Measurements from ENCODE around the gene PGM5. TPM values are rescaled to one million over a fixed set of nuclear protein-coding genes. Genes with fewer than 3 reads are reported as not detected.
A peak's percentile ranks its signal among the peaks of the same experiment; 100 is the strongest.
"Not testable (repeated sequence)": the region's sequence is repeated elsewhere in the genome, so short reads cannot be mapped to it uniquely, and the experiment has no call there.

PGM5 gene
- polyA plus RNA-seq, 3 donors from 2014 or later, result 1.2 TPM; not detected in 2

DNA sequence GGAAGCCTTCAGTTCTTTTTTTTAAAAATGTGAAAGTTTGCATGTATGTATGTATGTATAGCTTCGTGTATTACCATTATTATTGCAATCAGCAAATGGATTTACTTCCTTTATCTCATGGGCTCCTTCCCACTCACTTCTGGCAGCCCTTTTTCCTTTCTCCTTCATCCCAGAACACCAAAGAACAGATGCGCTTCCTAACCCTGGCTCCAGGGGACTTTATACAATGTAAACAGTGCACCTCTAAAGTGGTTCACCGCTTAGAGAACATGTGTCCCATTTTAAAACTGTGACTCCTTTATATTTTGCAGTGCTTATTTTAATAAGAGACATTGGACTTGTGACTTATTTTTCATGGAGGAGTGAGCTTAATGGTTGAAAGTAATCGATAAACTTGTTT, 13.2 kb upstream of the PGM5 start:
- H3K9me3 Mint-ChIP-seq; DNase-seq; H3K36me3 Mint-ChIP-seq; H3K27me3 Mint-ChIP-seq (ENCODE audit: low read depth in 3 of 3); H3K4me1 Mint-ChIP-seq; H3K4me3 Mint-ChIP-seq; H3K27ac Mint-ChIP-seq: not testable (repeated sequence)

DNA sequence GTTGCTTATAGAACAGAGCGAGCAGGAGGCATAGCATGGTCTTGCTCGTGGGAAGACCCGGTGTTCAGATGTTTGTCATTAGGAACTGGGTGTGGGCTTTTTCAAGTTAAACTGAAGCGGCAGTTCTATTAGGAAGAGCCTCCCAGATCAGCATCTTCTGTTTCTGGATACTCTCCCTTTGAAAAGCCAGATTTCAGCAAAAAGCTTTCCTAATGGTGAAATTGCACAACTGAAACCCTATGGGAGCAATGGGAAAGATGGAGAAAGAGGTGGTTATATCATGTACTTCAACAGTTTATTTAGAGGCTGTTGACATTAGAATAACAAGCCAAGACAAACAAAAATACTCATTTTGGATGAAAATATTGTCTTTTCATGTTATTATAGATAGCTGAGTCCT, 12.4 kb upstream of the PGM5 start:
- not testable (repeated sequence) for H3K4me1 Mint-ChIP-seq; H3K36me3 Mint-ChIP-seq; H3K4me3 Mint-ChIP-seq; H3K27ac Mint-ChIP-seq; DNase-seq; H3K9me3 Mint-ChIP-seq; H3K27me3 Mint-ChIP-seq (ENCODE audit: low read depth in 3 of 3)

DNA sequence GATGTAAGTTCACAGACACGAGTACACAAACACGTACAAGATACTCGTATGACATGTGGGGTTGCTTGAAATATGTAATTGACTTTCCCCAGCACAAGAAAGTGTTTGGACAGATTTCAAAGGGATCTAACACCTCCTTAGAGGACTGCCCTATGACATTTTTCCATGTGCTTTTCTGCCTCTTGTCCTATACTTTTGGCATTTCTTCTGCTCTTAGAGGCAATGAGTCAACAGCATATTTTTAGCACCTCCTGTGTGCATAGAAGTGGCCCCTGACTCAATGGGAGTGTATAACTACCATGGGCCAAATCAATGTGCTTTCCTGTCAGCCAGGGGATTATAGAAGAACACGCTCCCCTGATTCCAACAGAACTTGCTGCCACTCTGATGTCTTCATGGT, 4.7 kb upstream of the PGM5 start:
- DNase-seq; H3K27me3 Mint-ChIP-seq (ENCODE audit: low read depth in 3 of 3); H3K9me3 Mint-ChIP-seq; H3K4me3 Mint-ChIP-seq; H3K36me3 Mint-ChIP-seq; H3K4me1 Mint-ChIP-seq; H3K27ac Mint-ChIP-seq: not testable (repeated sequence)

DNA sequence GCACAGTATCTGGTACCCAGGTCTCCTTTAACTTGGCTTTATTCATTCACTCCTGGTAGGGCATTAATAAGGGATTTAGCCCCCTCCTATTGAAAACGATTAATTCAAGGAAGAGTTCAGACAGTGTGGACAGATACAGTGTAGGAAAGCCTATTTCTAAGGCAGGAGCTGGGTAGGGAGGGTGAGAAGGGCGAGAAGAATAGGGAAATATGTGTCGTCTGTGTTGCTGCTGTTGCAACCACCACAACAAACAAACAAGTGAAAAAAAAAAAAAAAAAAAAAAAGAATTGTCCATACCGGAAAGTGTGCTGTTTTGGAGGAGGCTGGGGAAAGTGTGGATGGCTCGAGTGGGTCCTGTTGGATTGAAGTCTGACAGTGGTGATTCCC, 425 bp upstream of the PGM5 start:
- not testable (repeated sequence) for H3K4me1 Mint-ChIP-seq; H3K36me3 Mint-ChIP-seq; H3K27me3 Mint-ChIP-seq (ENCODE audit: low read depth in 3 of 3); H3K27ac Mint-ChIP-seq; H3K9me3 Mint-ChIP-seq; DNase-seq
- H3K4me3 Mint-ChIP-seq, result peak overlapping the region in 4 of 5 donors; percentile 15 to 78 (median 52)

DNA sequence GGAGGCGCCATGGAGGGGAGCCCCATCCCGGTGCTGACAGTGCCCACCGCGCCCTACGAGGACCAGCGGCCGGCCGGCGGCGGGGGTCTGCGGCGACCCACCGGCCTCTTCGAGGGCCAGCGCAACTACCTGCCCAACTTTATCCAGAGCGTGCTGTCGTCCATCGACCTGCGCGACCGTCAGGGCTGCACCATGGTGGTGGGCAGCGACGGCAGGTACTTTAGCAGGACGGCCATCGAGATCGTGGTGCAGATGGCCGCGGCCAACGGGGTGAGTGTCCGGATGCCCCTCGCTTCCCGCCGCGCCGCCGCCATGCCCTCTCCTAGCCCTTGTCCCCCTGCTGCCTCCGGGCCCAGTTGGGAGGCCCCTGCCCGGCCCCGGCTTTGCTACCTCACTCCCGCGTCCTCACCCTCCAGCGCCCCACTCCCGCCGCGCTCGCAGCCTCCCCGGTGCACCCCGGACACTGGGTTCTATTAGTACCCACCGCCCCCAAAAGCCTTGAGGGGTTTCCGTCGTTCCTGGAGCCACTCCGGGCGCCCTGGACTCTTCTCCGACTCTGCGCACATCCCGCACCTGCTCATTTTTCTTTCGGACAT, 806 bp downstream of the PGM5 start:
- not testable (repeated sequence) for H3K9me3 Mint-ChIP-seq; H3K36me3 Mint-ChIP-seq; H3K27ac Mint-ChIP-seq; H3K27me3 Mint-ChIP-seq (ENCODE audit: low read depth in 3 of 3); H3K4me1 Mint-ChIP-seq; DNase-seq
- peak overlapping the region in 1 of 5 donors; percentile 78 for H3K4me3 Mint-ChIP-seq

DNA sequence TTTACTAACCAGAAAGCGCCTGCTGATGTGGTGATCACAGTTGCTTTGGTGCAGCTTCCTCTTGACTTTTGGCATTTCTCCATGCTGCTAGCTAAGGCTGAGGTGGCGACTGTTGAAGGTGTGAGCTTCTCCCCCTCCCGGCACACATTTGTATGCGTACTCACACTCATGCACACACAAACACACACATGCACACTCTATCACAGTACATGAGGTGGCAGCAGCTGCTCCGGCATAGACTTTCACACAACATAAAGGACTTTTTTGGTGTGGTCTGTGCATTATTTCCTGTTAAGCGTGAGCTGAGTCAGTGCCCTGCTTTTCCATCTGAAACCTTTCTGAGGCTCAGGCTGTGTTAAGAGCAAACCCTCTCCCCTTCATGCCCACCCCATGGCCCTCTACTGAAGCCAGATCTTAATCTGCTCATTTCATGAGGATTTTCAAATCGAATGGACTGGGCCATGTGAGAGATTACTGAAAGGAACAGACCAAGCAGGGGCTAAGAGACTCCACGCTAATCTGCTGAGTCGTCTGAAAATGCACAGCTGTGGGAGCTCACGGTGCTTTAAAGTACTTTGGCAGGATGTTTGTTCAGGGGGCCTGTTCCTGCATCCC, 10.6 kb downstream of the PGM5 start:
- H3K4me1 Mint-ChIP-seq; H3K27me3 Mint-ChIP-seq (ENCODE audit: low read depth in 3 of 3); H3K36me3 Mint-ChIP-seq; H3K9me3 Mint-ChIP-seq: not testable (repeated sequence)
- Mint-ChIP-seq H3K27ac (peak overlapping the region in 2 of 6 donors; percentile 35 to 83), H3K4me3 (peak overlapping the region; percentile 20 to 58 (median 51))
- peak in 1 of 3 donors; percentile 5 for DNase-seq

DNA sequence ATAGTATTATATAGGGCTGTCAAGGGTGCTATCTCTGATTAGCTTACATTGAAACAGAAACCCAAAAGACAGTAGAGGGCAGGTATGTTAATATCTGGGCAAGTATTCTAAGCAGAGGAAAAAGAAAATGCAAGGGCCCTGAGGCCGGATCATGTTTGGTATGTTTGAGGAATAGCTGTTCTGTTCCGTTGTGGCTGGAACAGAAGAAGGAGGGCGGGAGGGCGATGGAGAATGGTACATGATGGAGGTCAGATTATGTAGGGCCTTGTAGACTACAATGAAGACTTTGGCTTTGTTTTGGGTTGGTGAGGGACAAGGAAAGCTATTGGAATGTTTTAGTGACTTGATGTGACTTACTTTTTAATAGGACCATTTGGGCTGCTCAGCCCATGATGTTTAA, 19.4 kb downstream of the PGM5 start:
- H3K27me3 Mint-ChIP-seq (ENCODE audit: low read depth in 3 of 3); H3K9me3 Mint-ChIP-seq; H3K4me1 Mint-ChIP-seq; H3K4me3 Mint-ChIP-seq; DNase-seq; H3K36me3 Mint-ChIP-seq; H3K27ac Mint-ChIP-seq: not testable (repeated sequence)

DNA sequence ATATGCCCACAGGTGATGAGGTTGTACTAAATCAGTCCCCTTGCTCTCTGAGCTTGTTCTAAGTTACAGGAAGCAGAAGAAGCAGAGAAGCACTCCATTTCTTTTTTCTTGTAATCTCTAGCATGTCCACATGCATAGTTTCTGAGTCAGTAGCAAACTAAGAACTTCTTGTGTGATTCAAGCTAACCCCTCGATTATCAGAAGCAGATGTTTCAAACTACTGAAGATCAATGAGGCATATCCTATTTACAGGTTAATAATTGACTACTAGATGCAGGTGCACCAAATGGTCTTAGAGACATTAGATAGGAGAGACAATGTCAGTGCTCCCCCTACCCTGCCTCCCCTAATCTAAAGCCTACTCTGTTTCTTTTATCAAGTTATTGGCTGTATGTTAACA, 21.3 kb downstream of the PGM5 start:
- not testable (repeated sequence) for H3K4me3 Mint-ChIP-seq, DNase-seq

DNA sequence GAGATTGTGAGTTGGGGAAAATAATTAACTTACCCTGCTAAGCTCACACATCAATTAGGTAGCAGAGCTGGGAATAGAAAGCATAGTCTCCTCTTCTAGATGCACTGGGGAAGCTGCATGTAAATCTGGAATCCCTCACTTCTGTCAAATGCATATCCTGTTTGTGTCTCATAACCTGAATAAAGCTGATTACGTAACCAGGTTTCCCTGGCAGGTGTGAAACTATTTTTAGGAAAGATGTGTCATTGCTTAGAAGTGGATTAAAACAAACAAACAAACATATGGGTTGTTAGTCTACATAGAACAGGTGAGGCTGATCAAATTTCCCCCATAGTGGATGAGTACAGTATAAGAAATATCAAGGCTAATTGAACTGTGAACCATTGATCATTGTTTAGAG, 27.5 kb downstream of the PGM5 start:
- H3K4me1 Mint-ChIP-seq; H3K27me3 Mint-ChIP-seq (ENCODE audit: low read depth in 3 of 3); H3K27ac Mint-ChIP-seq; DNase-seq; H3K9me3 Mint-ChIP-seq; H3K4me3 Mint-ChIP-seq; H3K36me3 Mint-ChIP-seq: not testable (repeated sequence)

More for the DNA sequence above, 21.3 kb downstream of the PGM5 start:
- H3K27me3 Mint-ChIP-seq (ENCODE audit: low read depth in 3 of 3); H3K4me1 Mint-ChIP-seq; H3K9me3 Mint-ChIP-seq; H3K36me3 Mint-ChIP-seq; H3K27ac Mint-ChIP-seq: not testable (repeated sequence)

DNA sequence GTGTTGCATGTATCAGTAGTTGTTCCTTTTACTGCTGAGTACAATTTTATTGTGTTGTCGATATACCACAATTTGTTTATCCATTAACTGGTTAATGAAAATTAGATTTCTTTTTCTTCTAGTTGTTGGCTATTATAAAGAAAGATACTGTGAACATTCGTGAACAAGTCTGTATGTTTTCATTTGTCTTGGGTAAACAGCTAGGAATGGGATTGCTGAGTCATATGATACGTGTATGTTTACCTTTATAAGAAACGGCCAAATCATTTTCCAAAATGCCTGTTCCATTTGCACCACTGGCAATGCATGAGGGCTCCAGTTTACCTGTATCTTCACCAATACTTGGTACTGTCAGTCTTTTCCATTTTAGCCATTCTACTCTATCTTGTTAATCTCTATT, 33.1 kb downstream of the PGM5 start:
- not testable (repeated sequence) for H3K9me3 Mint-ChIP-seq; H3K4me3 Mint-ChIP-seq; DNase-seq; H3K36me3 Mint-ChIP-seq; H3K4me1 Mint-ChIP-seq; H3K27me3 Mint-ChIP-seq (ENCODE audit: low read depth in 3 of 3); H3K27ac Mint-ChIP-seq

DNA sequence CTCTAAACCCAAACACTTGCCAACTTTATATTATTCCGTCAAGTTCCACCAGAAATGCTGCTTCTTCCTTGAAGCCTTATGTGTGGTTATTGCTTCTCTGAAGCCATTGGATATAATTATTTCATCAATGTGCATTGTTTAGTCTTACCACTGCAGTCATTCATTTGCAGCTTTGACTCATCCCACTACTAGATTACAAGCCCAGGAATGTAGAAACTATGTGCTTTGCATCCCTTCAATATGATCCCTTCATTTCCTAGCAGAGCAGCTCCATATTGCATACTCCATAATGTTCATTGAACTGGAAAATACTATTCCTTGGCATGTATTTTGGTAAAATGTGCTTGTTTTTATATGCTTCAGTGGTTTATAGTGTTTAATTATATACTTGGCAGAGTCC, 34.3 kb downstream of the PGM5 start:
- H3K4me1 Mint-ChIP-seq; H3K36me3 Mint-ChIP-seq; H3K9me3 Mint-ChIP-seq; DNase-seq; H3K27me3 Mint-ChIP-seq (ENCODE audit: low read depth in 3 of 3); H3K4me3 Mint-ChIP-seq; H3K27ac Mint-ChIP-seq: not testable (repeated sequence)

DNA sequence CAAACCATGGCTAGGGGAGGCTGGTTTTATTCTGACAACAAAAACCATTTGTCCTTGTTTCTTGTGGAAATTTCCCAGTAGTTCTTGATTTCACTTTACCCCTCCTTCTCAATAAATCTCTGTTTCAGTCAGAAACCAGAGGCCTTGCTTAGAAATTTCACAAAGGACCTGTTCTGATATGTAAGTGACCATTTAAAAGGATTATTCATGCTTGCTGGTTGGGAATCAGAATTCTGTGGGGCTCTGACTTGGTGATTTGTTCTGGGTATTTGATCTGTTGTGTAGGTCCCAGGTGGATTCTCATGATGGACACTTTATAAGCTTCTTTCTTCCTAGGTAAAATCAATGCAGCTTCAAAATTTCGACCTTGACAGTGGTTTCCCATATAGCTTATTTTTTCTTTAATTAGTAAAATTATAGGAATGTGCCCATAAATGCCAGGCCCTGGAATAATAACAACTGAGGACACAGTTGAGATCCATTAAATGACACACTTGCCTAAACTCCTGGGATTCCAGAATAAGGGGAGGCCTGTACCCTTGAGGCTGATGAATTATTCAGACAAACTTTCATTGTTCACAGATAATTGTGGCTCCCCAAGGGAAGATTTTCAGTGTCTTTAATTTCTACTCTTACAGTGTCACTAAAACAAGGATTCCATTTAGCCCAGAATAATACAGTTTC, 40.1 kb downstream of the PGM5 start:
- peaks cover 10 to 19% of the 10 kb centered on the region in 2 donors for H3K4me1 Mint-ChIP-seq
- DNase-seq; H3K4me3 Mint-ChIP-seq; H3K36me3 Mint-ChIP-seq; H3K9me3 Mint-ChIP-seq; H3K27ac Mint-ChIP-seq; H3K27me3 Mint-ChIP-seq (ENCODE audit: low read depth in 3 of 3): not testable (repeated sequence)

DNA sequence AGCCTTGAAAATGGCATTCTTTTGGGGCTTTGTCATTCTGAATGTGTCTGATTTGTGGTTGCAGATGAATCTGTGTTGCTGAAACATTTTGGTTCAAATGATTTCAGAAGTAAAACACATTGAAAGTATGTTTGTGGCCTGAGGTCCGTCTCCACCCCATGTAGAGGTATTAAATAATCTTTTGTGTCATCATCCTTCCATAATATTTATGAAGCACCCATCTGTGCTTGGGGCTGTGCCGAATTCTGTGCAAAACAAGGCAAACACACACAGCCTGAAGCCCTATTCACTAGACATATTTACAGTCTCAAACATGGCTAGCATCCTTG, 40.6 kb downstream of the PGM5 start:
- peaks cover 10 to 19% of the 10 kb centered on the region in 2 donors for H3K4me1 Mint-ChIP-seq
- H3K4me3 Mint-ChIP-seq; H3K27me3 Mint-ChIP-seq (ENCODE audit: low read depth in 3 of 3); H3K27ac Mint-ChIP-seq; H3K9me3 Mint-ChIP-seq; DNase-seq; H3K36me3 Mint-ChIP-seq: not testable (repeated sequence)

DNA sequence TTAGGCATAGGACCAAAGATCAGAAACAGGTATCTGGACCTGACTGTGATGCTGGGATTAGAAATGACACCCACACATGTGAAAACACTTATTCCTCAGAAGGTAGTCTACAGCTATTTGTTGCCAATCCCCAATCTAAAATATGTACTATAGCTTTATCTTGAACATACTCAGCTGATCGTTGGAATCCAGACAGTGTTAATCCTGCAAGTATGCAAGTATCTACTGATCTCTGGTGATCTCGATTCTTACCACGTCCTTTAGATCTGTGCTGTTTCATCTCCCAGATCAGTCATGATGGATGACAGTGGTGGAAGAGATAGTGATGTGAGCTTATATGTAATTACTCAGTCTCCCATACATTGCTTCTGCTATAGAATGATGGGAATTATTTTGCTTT, 41.4 kb downstream of the PGM5 start:
- H3K27me3 Mint-ChIP-seq (ENCODE audit: low read depth in 3 of 3); H3K27ac Mint-ChIP-seq; H3K9me3 Mint-ChIP-seq; DNase-seq; H3K36me3 Mint-ChIP-seq: not testable (repeated sequence)
- peaks cover 10 to 19% of the 10 kb centered on the region in 2 donors for H3K4me1 Mint-ChIP-seq
- H3K4me3 Mint-ChIP-seq, result peak overlapping the region in 1 of 5 donors; percentile 7

DNA sequence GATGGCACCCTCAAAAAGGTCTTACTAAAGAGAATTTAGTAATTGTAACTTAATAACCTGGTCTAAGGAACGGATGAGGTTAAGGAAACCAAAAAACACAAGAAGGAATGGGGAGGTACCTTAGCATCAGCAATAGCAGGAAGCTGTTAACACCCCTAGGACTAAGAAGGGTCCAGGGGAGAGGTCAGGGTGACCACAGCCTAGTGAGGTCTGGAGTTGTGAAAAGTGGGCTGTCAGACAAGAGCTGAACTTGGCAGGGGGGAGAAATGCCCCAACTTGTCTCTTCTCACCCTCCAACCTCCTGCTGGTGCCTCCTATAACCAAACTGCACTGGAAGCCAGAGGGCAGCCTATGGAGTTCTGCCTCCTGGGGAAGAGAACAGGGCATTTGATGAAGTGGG, 41.9 kb downstream of the PGM5 start:
- not testable (repeated sequence) for H3K27me3 Mint-ChIP-seq (ENCODE audit: low read depth in 3 of 3)

More for the DNA sequence above, 41.9 kb downstream of the PGM5 start:
- H3K4me3 Mint-ChIP-seq, result peak overlapping the region in 1 of 5 donors; percentile 7
- H3K4me1 Mint-ChIP-seq, result peaks cover 10 to 19% of the 10 kb centered on the region in 2 donors
- H3K9me3 Mint-ChIP-seq, H3K36me3 Mint-ChIP-seq: not testable (repeated sequence)
- peak overlapping the region in 1 of 6 donors; percentile 46 for H3K27ac Mint-ChIP-seq
- peak; percentile 7 to 34 (median 21) for DNase-seq

All from immature natural killer cell (primary cell).